SK-N-SH treated with all-trans-retinoic acid at 6 μM for 48 hours (cell line): Measurements from ENCODE around the gene RGS7.

Experiments used
- ATAC-seq: fragments of 200-7000 bp; cut with Tn5 transposase; 3 replicates; pipeline ENCODE4 v1.9.1; 2020; ENCODE audit warnings: mild to moderate bottlenecking, moderate library complexity
- ARNTL ChIP-seq: fragments of 450-650 bp; formaldehyde crosslinking; IDR thresholded peaks from 2 replicates; pipeline ENCODE4 v1.5.0; 2020; ENCODE audit warnings: low read depth, mild to moderate bottlenecking, moderate library complexity, borderline replicate concordance
- BACH2 ChIP-seq: fragments of 250-450 bp; sonication (Bioruptor Pico); IDR thresholded peaks from 2 replicates; pipeline ENCODE4 v1.9.0; 2021; ENCODE audit warnings: mild to moderate bottlenecking, borderline replicate concordance
- CSDC2 ChIP-seq: fragments of 250-450 bp; sonication (Bioruptor Pico); IDR thresholded peaks from 2 replicates; pipeline ENCODE4 v1.5.0; 2020; ENCODE audit warnings: mild to moderate bottlenecking, moderate library complexity
- ESRRG ChIP-seq: fragments of 250-450 bp; sonication (Bioruptor Pico); IDR thresholded peaks from 2 replicates; pipeline ENCODE4 v1.6.1; 2021; ENCODE audit warnings: mild to moderate bottlenecking
- GLIS3 ChIP-seq: fragments of 250-450 bp; sonication (Bioruptor Pico); IDR thresholded peaks from 2 replicates; pipeline ENCODE4 v1.5.0; 2020; ENCODE audit warnings: mild to moderate bottlenecking, moderate library complexity
- ISL1 ChIP-seq: fragments of 250-450 bp; sonication (Bioruptor Pico); IDR thresholded peaks from 2 replicates; pipeline ENCODE4 v2.1.2; 2022; ENCODE audit warnings: mild to moderate bottlenecking, moderate library complexity
- OSR1 ChIP-seq: fragments of 250-450 bp; sonication (Bioruptor Pico); IDR thresholded peaks from 2 replicates; pipeline ENCODE4 v1.8.0; 2022; ENCODE audit warnings: moderate library complexity, mild to moderate bottlenecking, inconsistent platforms
- PPARA ChIP-seq: fragments of 250-450 bp; sonication (Bioruptor Pico); IDR thresholded peaks from 2 replicates; pipeline ENCODE4 v1.5.0; 2020; ENCODE audit warnings: mild to moderate bottlenecking, borderline replicate concordance
- RARB ChIP-seq: fragments of 250-450 bp; sonication (Bioruptor Pico); IDR thresholded peaks from 2 replicates; pipeline ENCODE4 v1.8.0; 2021; ENCODE audit warnings: mild to moderate bottlenecking, moderate library complexity
- SNAI2 ChIP-seq: fragments of 250-450 bp; sonication (Bioruptor Pico); IDR thresholded peaks from 2 replicates; pipeline ENCODE4 v1.5.0; 2020; ENCODE audit warnings: mild to moderate bottlenecking, moderate library complexity
- TCF4 ChIP-seq: fragments of 250-450 bp; sonication (Bioruptor Pico); IDR thresholded peaks from 2 replicates; pipeline ENCODE4 v1.8.0; 2021; ENCODE audit warnings: mild to moderate bottlenecking, moderate library complexity, borderline replicate concordance
- TOX ChIP-seq: fragments of 250-450 bp; sonication (Bioruptor Pico); IDR thresholded peaks from 2 replicates; pipeline ENCODE4 v1.8.0; 2021; ENCODE audit warnings: mild to moderate bottlenecking, moderate library complexity, borderline replicate concordance
- ZFP30 ChIP-seq: fragments of 450-650 bp; formaldehyde crosslinking; IDR thresholded peaks from 2 replicates; pipeline ENCODE4 v1.5.0; 2022; ENCODE audit warnings: mild to moderate bottlenecking, moderate library complexity
- ZNF565 ChIP-seq: fragments of 450-650 bp; formaldehyde crosslinking; conservative IDR thresholded peaks from 2 replicates; pipeline ENCODE4 v1.5.0; 2020; ENCODE audit warnings: low read depth, mild to moderate bottlenecking, moderate library complexity
- ZNF70 ChIP-seq: fragments of 450-650 bp; formaldehyde crosslinking; IDR thresholded peaks from 2 replicates; pipeline ENCODE4 v1.5.0; 2020; ENCODE audit warnings: mild to moderate bottlenecking, moderate library complexity
- ZNF8 ChIP-seq: fragments of 450-650 bp; formaldehyde crosslinking; IDR thresholded peaks from 2 replicates; pipeline ENCODE4 v1.5.0; 2020; ENCODE audit warnings: mild to moderate bottlenecking, moderate library complexity
- TF ChIP-seq, protein P1 (sequence below): fragments of 250-450 bp; sonication (Bioruptor Pico); IDR thresholded peaks from 2 replicates; pipeline ENCODE4 v1.5.1; 2021; ENCODE audit warnings: mild to moderate bottlenecking, moderate library complexity
- TF ChIP-seq, protein P2 (sequence below): fragments of 250-450 bp; sonication (Bioruptor Pico); IDR thresholded peaks from 2 replicates; pipeline ENCODE4 v1.8.0; 2021; ENCODE audit warnings: low read depth, mild to moderate bottlenecking, moderate library complexity, borderline replicate concordance
- TF ChIP-seq, protein P3 (sequence below): fragments of 250-450 bp; sonication (Bioruptor Pico); IDR thresholded peaks from 2 replicates; pipeline ENCODE4 v1.5.1; 2020; ENCODE audit warnings: low read depth, mild to moderate bottlenecking, moderate library complexity
- TF ChIP-seq, protein P4 (sequence below): fragments of 250-450 bp; sonication (Bioruptor Pico); IDR thresholded peaks from 2 replicates; pipeline ENCODE4 v1.5.0; 2020; ENCODE audit warnings: mild to moderate bottlenecking, moderate library complexity
- TF ChIP-seq, protein P5 (sequence below): fragments of 250-450 bp; sonication (Bioruptor Pico); IDR thresholded peaks from 2 replicates; pipeline ENCODE4 v1.8.0; 2020; ENCODE audit warnings: mild to moderate bottlenecking, moderate library complexity, borderline replicate concordance

Gene RGS7

DNA sequence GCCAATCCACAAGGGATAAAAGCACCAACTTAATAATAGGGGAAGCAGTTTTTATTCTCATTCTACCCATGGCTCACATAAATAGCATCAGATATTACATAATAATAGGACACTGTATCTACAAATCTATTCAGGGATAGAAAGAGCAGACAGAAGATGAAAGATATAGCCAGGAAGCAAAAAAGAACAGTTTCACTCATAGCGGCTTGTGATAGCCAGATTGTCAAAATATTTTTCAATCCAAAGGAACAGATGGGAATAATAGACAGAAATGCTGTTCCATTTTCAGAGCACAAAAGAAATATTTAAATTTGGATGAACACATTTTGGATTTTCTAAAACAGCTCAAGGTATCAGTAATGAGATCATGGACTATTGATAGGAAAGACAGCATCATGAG is 512.5 kb downstream of the RGS7 start:
- TF ChIP-seq ISL1 (no peak), CSDC2 (no peak), RARB (CRISPR knock-in tag) (no peak), BACH2 (no peak), ARNTL (CRISPR knock-in tag) (no peak), TCF4 (CRISPR knock-in tag) (no peak), ZNF70 (CRISPR knock-in tag) (no peak), OSR1 (CRISPR knock-in tag) (no peak), TOX (CRISPR knock-in tag) (no peak), ESRRG (no peak)
- TF ChIP-seq, protein P1, sequence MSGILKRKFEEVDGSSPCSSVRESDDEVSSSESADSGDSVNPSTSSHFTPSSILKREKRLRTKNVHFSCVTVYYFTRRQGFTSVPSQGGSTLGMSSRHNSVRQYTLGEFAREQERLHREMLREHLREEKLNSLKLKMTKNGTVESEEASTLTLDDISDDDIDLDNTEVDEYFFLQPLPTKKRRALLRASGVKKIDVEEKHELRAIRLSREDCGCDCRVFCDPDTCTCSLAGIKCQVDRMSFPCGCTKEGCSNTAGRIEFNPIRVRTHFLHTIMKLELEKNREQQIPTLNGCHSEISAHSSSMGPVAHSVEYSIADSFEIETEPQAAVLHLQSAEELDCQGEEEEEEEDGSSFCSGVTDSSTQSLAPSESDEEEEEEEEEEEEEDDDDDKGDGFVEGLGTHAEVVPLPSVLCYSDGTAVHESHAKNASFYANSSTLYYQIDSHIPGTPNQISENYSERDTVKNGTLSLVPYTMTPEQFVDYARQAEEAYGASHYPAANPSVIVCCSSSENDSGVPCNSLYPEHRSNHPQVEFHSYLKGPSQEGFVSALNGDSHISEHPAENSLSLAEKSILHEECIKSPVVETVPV, result no peak
- ATAC-seq, result no peak

DNA sequence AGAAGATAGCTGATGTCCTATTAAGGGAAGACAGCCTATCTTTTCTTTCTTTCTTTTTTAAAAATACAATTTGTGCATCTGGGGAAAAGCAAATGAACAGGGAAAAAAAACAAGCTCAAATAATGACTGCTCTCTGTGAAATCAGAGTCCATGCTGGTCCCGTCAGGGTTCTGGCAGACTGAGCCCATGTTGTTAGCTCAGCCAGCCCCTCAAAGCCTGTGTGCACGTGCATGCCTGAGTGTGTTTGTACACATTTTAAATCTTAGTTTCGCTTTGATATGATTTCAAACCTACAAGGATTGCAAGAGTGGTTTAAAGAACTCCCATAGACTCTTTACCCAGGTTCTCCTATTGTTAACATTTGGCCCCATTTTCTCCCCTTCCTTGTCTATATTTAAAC is 513.2 kb downstream of the RGS7 start:
- TF ChIP-seq ESRRG, result no peak
- TF ChIP-seq, protein P2, sequence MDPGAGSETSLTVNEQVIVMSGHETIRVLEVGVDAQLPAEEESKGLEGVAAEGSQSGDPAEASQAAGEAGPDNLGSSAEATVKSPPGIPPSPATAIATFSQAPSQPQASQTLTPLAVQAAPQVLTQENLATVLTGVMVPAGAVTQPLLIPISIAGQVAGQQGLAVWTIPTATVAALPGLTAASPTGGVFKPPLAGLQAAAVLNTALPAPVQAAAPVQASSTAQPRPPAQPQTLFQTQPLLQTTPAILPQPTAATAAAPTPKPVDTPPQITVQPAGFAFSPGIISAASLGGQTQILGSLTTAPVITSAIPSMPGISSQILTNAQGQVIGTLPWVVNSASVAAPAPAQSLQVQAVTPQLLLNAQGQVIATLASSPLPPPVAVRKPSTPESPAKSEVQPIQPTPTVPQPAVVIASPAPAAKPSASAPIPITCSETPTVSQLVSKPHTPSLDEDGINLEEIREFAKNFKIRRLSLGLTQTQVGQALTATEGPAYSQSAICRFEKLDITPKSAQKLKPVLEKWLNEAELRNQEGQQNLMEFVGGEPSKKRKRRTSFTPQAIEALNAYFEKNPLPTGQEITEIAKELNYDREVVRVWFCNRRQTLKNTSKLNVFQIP (CRISPR knock-in tag), result no peak
- TF ChIP-seq, protein P3, sequence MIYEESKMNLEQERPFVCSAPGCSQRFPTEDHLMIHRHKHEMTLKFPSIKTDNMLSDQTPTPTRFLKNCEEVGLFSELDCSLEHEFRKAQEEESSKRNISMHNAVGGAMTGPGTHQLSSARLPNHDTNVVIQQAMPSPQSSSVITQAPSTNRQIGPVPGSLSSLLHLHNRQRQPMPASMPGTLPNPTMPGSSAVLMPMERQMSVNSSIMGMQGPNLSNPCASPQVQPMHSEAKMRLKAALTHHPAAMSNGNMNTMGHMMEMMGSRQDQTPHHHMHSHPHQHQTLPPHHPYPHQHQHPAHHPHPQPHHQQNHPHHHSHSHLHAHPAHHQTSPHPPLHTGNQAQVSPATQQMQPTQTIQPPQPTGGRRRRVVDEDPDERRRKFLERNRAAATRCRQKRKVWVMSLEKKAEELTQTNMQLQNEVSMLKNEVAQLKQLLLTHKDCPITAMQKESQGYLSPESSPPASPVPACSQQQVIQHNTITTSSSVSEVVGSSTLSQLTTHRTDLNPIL, result no peak
- TF ChIP-seq, protein P1, result no peak
- no peak for ATAC-seq

DNA sequence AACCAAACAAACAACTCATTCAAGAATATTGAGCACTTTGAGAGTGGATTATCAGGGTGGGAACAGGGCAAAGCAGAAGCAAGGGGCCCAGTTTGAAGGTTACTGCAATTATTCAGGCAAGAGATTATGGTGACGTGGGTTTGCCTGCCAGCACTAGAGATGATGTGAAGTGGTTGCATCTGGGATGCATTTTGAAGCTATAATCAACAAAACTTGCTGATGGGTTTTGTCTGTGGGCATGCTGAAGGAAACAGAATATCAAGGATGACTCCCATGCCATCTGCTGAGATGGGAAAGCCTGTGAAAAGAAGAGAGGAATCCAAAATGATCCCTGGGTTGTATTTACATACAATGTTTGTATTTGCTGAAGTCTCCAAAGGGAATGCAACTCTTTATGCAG is 520.7 kb downstream of the RGS7 start:
- no peak for TF ChIP-seq ISL1
- TF ChIP-seq, protein P2 (CRISPR knock-in tag), result no peak
- no peak for TF ChIP-seq ESRRG
- no peak for TF ChIP-seq TOX (CRISPR knock-in tag)
- no peak for TF ChIP-seq BACH2
- TF ChIP-seq OSR1 (CRISPR knock-in tag), result no peak
- TF ChIP-seq SNAI2 (CRISPR knock-in tag), result no peak
- no peak for TF ChIP-seq PPARA (CRISPR knock-in tag)
- TF ChIP-seq ZNF565 (CRISPR knock-in tag), result no peak
- TF ChIP-seq, protein P3, result no peak
- TF ChIP-seq TCF4 (CRISPR knock-in tag), result no peak
- TF ChIP-seq ZNF70 (CRISPR knock-in tag), result no peak
- no peak for TF ChIP-seq CSDC2
- TF ChIP-seq GLIS3, result no peak
- TF ChIP-seq, protein P4, sequence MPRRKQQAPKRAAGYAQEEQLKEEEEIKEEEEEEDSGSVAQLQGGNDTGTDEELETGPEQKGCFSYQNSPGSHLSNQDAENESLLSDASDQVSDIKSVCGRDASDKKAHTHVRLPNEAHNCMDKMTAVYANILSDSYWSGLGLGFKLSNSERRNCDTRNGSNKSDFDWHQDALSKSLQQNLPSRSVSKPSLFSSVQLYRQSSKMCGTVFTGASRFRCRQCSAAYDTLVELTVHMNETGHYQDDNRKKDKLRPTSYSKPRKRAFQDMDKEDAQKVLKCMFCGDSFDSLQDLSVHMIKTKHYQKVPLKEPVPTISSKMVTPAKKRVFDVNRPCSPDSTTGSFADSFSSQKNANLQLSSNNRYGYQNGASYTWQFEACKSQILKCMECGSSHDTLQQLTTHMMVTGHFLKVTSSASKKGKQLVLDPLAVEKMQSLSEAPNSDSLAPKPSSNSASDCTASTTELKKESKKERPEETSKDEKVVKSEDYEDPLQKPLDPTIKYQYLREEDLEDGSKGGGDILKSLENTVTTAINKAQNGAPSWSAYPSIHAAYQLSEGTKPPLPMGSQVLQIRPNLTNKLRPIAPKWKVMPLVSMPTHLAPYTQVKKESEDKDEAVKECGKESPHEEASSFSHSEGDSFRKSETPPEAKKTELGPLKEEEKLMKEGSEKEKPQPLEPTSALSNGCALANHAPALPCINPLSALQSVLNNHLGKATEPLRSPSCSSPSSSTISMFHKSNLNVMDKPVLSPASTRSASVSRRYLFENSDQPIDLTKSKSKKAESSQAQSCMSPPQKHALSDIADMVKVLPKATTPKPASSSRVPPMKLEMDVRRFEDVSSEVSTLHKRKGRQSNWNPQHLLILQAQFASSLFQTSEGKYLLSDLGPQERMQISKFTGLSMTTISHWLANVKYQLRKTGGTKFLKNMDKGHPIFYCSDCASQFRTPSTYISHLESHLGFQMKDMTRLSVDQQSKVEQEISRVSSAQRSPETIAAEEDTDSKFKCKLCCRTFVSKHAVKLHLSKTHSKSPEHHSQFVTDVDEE (CRISPR knock-in tag), result no peak
- no peak for TF ChIP-seq ZFP30 (CRISPR knock-in tag)
- TF ChIP-seq ZNF8 (CRISPR knock-in tag), result no peak
- TF ChIP-seq, protein P5, sequence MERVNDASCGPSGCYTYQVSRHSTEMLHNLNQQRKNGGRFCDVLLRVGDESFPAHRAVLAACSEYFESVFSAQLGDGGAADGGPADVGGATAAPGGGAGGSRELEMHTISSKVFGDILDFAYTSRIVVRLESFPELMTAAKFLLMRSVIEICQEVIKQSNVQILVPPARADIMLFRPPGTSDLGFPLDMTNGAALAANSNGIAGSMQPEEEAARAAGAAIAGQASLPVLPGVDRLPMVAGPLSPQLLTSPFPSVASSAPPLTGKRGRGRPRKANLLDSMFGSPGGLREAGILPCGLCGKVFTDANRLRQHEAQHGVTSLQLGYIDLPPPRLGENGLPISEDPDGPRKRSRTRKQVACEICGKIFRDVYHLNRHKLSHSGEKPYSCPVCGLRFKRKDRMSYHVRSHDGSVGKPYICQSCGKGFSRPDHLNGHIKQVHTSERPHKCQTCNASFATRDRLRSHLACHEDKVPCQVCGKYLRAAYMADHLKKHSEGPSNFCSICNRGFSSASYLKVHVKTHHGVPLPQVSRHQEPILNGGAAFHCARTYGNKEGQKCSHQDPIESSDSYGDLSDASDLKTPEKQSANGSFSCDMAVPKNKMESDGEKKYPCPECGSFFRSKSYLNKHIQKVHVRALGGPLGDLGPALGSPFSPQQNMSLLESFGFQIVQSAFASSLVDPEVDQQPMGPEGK (CRISPR knock-in tag), result no peak
- TF ChIP-seq, protein P1, result no peak
- TF ChIP-seq ARNTL (CRISPR knock-in tag), result no peak
- ATAC-seq, result no peak
